Thymus (tissue), 11 donors: Measurements from ENCODE around the gene HDAC4. TPM values are rescaled to one million over a fixed set of nuclear protein-coding genes. Genes with fewer than 3 reads are reported as not detected.
A peak's percentile ranks its signal among the peaks of the same experiment; 100 is the strongest.

Experiments used
- DNase-seq, 9 donors: peaks; one replicate each; pipeline ENCODE4 v3.0.0-alpha.2; 2013; ENCODE audit warnings: low spot score in 9 of 9, low read depth in 6 of 9, missing footprints in 1 of 9
- H3K27ac ChIP-seq, 2 donors: one replicate each; pipeline ENCODE4 v1.5.1; 2013; ENCODE audit warnings: control low read depth in 1 of 2, low read depth in 1 of 2, low read length in 1 of 2, mild to moderate bottlenecking in 1 of 2, moderate library complexity in 1 of 2
- H3K27me3 ChIP-seq, 2 donors: one replicate each; pipeline ENCODE4 v1.5.1; 2013; ENCODE audit warnings: low read length in 1 of 2; ENCODE audit not compliant: control insufficient read depth in 2 of 2, insufficient read depth in 1 of 2
- H3K36me3 ChIP-seq, 2 donors: one replicate each; pipeline ENCODE4 v1.5.1; 2013; ENCODE audit warnings: low read length in 1 of 2, mild to moderate bottlenecking in 1 of 2, moderate library complexity in 1 of 2; ENCODE audit not compliant: control insufficient read depth in 2 of 2, insufficient read depth in 2 of 2
- H3K4me1 ChIP-seq, 2 donors: one replicate each; pipeline ENCODE4 v1.5.1; 2013; ENCODE audit warnings: low read length in 2 of 2; ENCODE audit not compliant: control insufficient read depth in 2 of 2, insufficient read depth in 2 of 2
- H3K4me3 ChIP-seq, 2 donors: one replicate each; pipeline ENCODE4 v1.5.1; 2013; ENCODE audit warnings: low read length in 2 of 2, control low read depth in 1 of 2, mild to moderate bottlenecking in 1 of 2
- H3K9me3 ChIP-seq, 2 donors: one replicate each; pipeline ENCODE4 v1.5.1; 2013; ENCODE audit warnings: low read length in 1 of 2, mild to moderate bottlenecking in 1 of 2; ENCODE audit not compliant: control insufficient read depth in 2 of 2, insufficient read depth in 1 of 2
- WGBS: extraction: QIAGEN DNeasy Blood & Tissue Kit; methylation state at CpG from one replicate; pipeline ENCODE4 v1.1.7; 2013; 5-methylcytosine and 5-hydroxymethylcytosine counted together
- polyA plus RNA-seq: library from polyadenylated mRNA; stranded (reverse); fragments of 200-250 nt; gene quantifications from one replicate; pipeline ENCODE4 v1.2.3, GENCODE V29; 2013
- total RNA-seq: library from RNA; stranded (reverse); fragments of 120-200 nt; gene quantifications from one replicate; pipeline ENCODE4 v1.2.4, GENCODE V29; 2013
- donor health status: healthy.

HDAC4 gene
- total and polyA plus RNA-seq, 2 donors, result 7.8 to 17.9 TPM

GRCh38 chr2:239182981-239183791 is 217.6 kb downstream of the HDAC4 start:
- no peak overlapping the region for H3K4me3 ChIP-seq
- H3K27ac ChIP-seq, result peak overlapping the region in 1 of 2 donors; percentile 89
- peaks cover 70 to 81% of the 10 kb centered on the region in 2 donors for H3K36me3 ChIP-seq
- H3K9me3 ChIP-seq, result peaks cover 3 to 16% of the 10 kb centered on the region in 2 donors
- no peaks in the 10 kb centered on the region for H3K27me3 ChIP-seq
- DNase-seq, result no peak
- peaks cover 0 to 40% of the 10 kb centered on the region in 2 donors for H3K4me1 ChIP-seq
- 98% methylated on average over 23 of the region's 23 CpGs for WGBS

- no peaks in the 10 kb centered on the region for H3K27me3 ChIP-seq
- peak in 8 of 9 donors; percentile 29 to 80 (median 45) for DNase-seq
- H3K9me3 ChIP-seq, result peaks cover 5 to 23% of the 10 kb centered on the region in 2 donors
- peaks cover 0 to 37% of the 10 kb centered on the region in 2 donors for H3K4me1 ChIP-seq
- H3K36me3 ChIP-seq, result peaks cover 67 to 81% of the 10 kb centered on the region in 2 donors
- H3K27ac ChIP-seq, result peak overlapping the region; percentile 11 to 89
- WGBS, result 91% methylated on average over 15 of the region's 15 CpGs
- H3K4me3 ChIP-seq, result no peak overlapping the region
Measured at GRCh38 chr2:239181903-239182581, 218.8 kb downstream of the HDAC4 start.

- WGBS, result 92% methylated on average over 21 of the region's 21 CpGs
- Histone ChIP-seq H3K4me1 (peaks cover 0 to 37% of the 10 kb centered on the region in 2 donors), H3K27me3 (no peaks in the 10 kb centered on the region), H3K9me3 (peaks cover 5 to 30% of the 10 kb centered on the region in 2 donors), H3K4me3 (no peak overlapping the region), H3K36me3 (peaks cover 68 to 81% of the 10 kb centered on the region in 2 donors), H3K27ac (peak overlapping the region in 1 of 2 donors; percentile 89)
- no peak for DNase-seq
Measured at GRCh38 chr2:239181074-239181902, 219.5 kb downstream of the HDAC4 start.

GRCh38 chr2:239180526-239181073 is 220.2 kb downstream of the HDAC4 start:
- DNase-seq, result no peak
- no peak overlapping the region for H3K4me3 ChIP-seq
- WGBS, result 99% methylated on average over 14 of the region's 14 CpGs
- H3K27ac ChIP-seq, result no peak overlapping the region
- H3K27me3 ChIP-seq, result no peaks in the 10 kb centered on the region
- peaks cover 0 to 37% of the 10 kb centered on the region in 2 donors for H3K4me1 ChIP-seq
- peaks cover 71 to 82% of the 10 kb centered on the region in 2 donors for H3K36me3 ChIP-seq
- peaks cover 5 to 31% of the 10 kb centered on the region in 2 donors for H3K9me3 ChIP-seq

GRCh38 chr2:239179851-239180371 is 220.9 kb downstream of the HDAC4 start:
- Histone ChIP-seq H3K27me3 (no peaks in the 10 kb centered on the region), H3K4me3 (no peak overlapping the region), H3K36me3 (peaks cover 73 to 82% of the 10 kb centered on the region in 2 donors), H3K4me1 (peaks cover 0 to 32% of the 10 kb centered on the region in 2 donors), H3K9me3 (peaks cover 6 to 37% of the 10 kb centered on the region in 2 donors), H3K27ac (no peak overlapping the region)
- WGBS, result 98% methylated on average over 22 of the region's 22 CpGs
- no peak for DNase-seq

GRCh38 chr2:239178954-239179353 is 221.9 kb downstream of the HDAC4 start:
- WGBS, result 99% methylated on average over 26 of the region's 26 CpGs
- H3K36me3 ChIP-seq, result peaks cover 79 to 87% of the 10 kb centered on the region in 2 donors
- no peak for DNase-seq
- H3K27me3 ChIP-seq, result no peaks in the 10 kb centered on the region
- H3K4me1 ChIP-seq, result peaks cover 0 to 26% of the 10 kb centered on the region in 2 donors
- peaks cover 8 to 40% of the 10 kb centered on the region in 2 donors for H3K9me3 ChIP-seq
- no peak overlapping the region for H3K4me3 ChIP-seq
- H3K27ac ChIP-seq, result no peak overlapping the region

GRCh38 chr2:239178484-239178883 is 222.3 kb downstream of the HDAC4 start:
- Histone ChIP-seq H3K4me3 (no peak overlapping the region), H3K36me3 (peaks cover 79 to 88% of the 10 kb centered on the region in 2 donors), H3K4me1 (peaks cover 0 to 23% of the 10 kb centered on the region in 2 donors), H3K9me3 (peaks cover 8 to 40% of the 10 kb centered on the region in 2 donors), H3K27ac (no peak overlapping the region), H3K27me3 (no peaks in the 10 kb centered on the region)
- 96% methylated on average over 10 of the region's 10 CpGs for WGBS
- DNase-seq, result no peak

- H3K4me3 ChIP-seq, result no peak overlapping the region
- DNase-seq, result no peak
- no peak overlapping the region for H3K27ac ChIP-seq
- peaks cover 0 to 19% of the 10 kb centered on the region in 2 donors for H3K4me1 ChIP-seq
- H3K27me3 ChIP-seq, result no peaks in the 10 kb centered on the region
- WGBS, result 97% methylated on average over 17 of the region's 17 CpGs
- peaks cover 79 to 90% of the 10 kb centered on the region in 2 donors for H3K36me3 ChIP-seq
- H3K9me3 ChIP-seq, result peaks cover 8 to 40% of the 10 kb centered on the region in 2 donors
Measured at GRCh38 chr2:239177908-239178307, 222.9 kb downstream of the HDAC4 start.
